Vagina (tissue), 2 donors: ENCODE results near the gene ADRB1.

Experiments
- CTCF ChIP-seq, 3 experiments: fragments of 450-650 bp in 2 of 3; fragments of 200-600 bp in 1 of 3; sonication (generic) in 1 of 3; IDR thresholded peaks; one replicate each; pipeline ENCODE4 v1.5.1; 2017 to 2019; ENCODE audit warnings: antibody characterized with exemption in 3 of 3, mild to moderate bottlenecking in 2 of 3, moderate library complexity in 2 of 3
- POLR2A ChIP-seq, 2 donors: fragments of 450-650 bp; IDR thresholded peaks; one replicate each; pipeline ENCODE4 v1.6.1; 2017; ENCODE audit warnings: antibody characterized with exemption in 2 of 2, mild to moderate bottlenecking in 2 of 2, moderate library complexity in 2 of 2
- POLR2AphosphoS5 ChIP-seq, 2 donors: sonication (generic); formaldehyde crosslinking; IDR thresholded peaks; one replicate each; pipeline ENCODE4 v1.9.0; 2017; ENCODE audit warnings: antibody characterized with exemption in 2 of 2, mild to moderate bottlenecking in 2 of 2, low read depth in 1 of 2; ENCODE audit not compliant: insufficient read depth in 1 of 2

GRCh38 chr10:114035791-114036190, 7.9 kb upstream of the ADRB1 start:
- no peak for TF ChIP-seq POLR2AphosphoS5 (IDR thresholded peaks at IDR 0.05; ENCODE audit: insufficient read depth in 1 of 2, low read depth in 1 of 2)
- TF ChIP-seq CTCF (IDR thresholded peaks at IDR 0.05), result no peak
- TF ChIP-seq POLR2A (IDR thresholded peaks at IDR 0.05), result no peak
